WTC11 (cell line): ENCODE measurements around the gene SPIRE1. TPM values are rescaled to one million over a fixed set of nuclear protein-coding genes. Genes with fewer than 3 reads are reported as not detected.
A peak's percentile ranks its signal among the peaks of the same experiment; 100 is the strongest.

ENCODE experiments used
- ATAC-seq: fragments of 200-7000 bp; cut with Tn5 transposase; 2 replicates; pipeline ENCODE4 v1.10.0; 2021; ENCODE audit warnings: mild to moderate bottlenecking, moderate library complexity
- CTCF ChIA-PET: fragments of 300-600 bp; sonication (Branson Sonifier 250); formaldehyde crosslinking; loops from one replicate; lab custom pipeline; 2021; ENCODE audit warnings: antibody characterized with exemption; lab: Charles Lee
- POLR2A ChIA-PET: fragments of 350-600 bp; sonication (Branson Sonifier 250); formaldehyde crosslinking; loops from one replicate; lab custom pipeline; 2021; ENCODE audit warnings: antibody characterized with exemption; lab: Charles Lee
- DNase-seq: peaks from one replicate; pipeline ENCODE4 v3.0.0; 2021; ENCODE audit warnings: low spot score
- H3K27ac Mint-ChIP-seq: 2 replicates; pipeline ENCODE4 v1.8.0; 2021; ENCODE audit warnings: mixed read lengths
- H3K27me3 Mint-ChIP-seq: 2 replicates; pipeline ENCODE4 v1.8.0; 2021; ENCODE audit warnings: low read depth, mild to moderate bottlenecking, moderate library complexity, mixed read lengths
- H3K36me3 Mint-ChIP-seq: 2 replicates; pipeline ENCODE4 v1.8.0; 2021; ENCODE audit warnings: mixed read lengths
- H3K4me1 Mint-ChIP-seq: 2 replicates; pipeline ENCODE4 v1.8.0; 2022; ENCODE audit warnings: mixed read lengths
- H3K4me3 Mint-ChIP-seq: 2 replicates; pipeline ENCODE4 v1.8.0; 2021; ENCODE audit warnings: mild to moderate bottlenecking, moderate library complexity, mixed read lengths
- H3K9me3 Mint-ChIP-seq: 2 replicates; pipeline ENCODE4 v1.8.0; 2021; ENCODE audit warnings: mixed read lengths
- ATF1 ChIP-seq: sonication (generic); formaldehyde crosslinking; IDR thresholded peaks from 2 replicates; pipeline ENCODE4 v1.8.1; 2023; ENCODE audit warnings: mild to moderate bottlenecking, moderate library complexity, missing genetic modification reagents
- ELF4 ChIP-seq: sonication (generic); formaldehyde crosslinking; IDR thresholded peaks from 2 replicates; pipeline ENCODE4 v1.8.1; 2022; ENCODE audit warnings: low read depth, mild to moderate bottlenecking, moderate library complexity, missing genetic modification reagents
- GABPB1 ChIP-seq: sonication (generic); formaldehyde crosslinking; IDR thresholded peaks from 2 replicates; pipeline ENCODE4 v1.8.1; 2023; ENCODE audit warnings: mild to moderate bottlenecking, missing genetic modification reagents
- GRHL2 ChIP-seq: fragments of 250-450 bp; sonication (Bioruptor Pico); IDR thresholded peaks from 2 replicates; pipeline ENCODE4 v1.8.0; 2022; ENCODE audit warnings: mild to moderate bottlenecking, moderate library complexity; ENCODE audit not compliant: insufficient replicate concordance, severe bottlenecking
- JUN ChIP-seq: sonication (generic); formaldehyde crosslinking; IDR thresholded peaks from 2 replicates; pipeline ENCODE4 v1.8.0; 2023; ENCODE audit warnings: mild to moderate bottlenecking, missing genetic modification reagents
- NFE2L1 ChIP-seq: sonication (generic); formaldehyde crosslinking; IDR thresholded peaks from 2 replicates; pipeline ENCODE4 v1.8.1; 2023; ENCODE audit warnings: missing genetic modification reagents
- NFYB ChIP-seq: sonication (generic); formaldehyde crosslinking; conservative IDR thresholded peaks from 2 replicates; pipeline ENCODE4 v1.8.0; 2022; ENCODE audit warnings: low read depth, missing genetic modification reagents
- NR3C1 ChIP-seq: sonication (generic); formaldehyde crosslinking; conservative IDR thresholded peaks from 2 replicates; pipeline ENCODE4 v1.8.1; 2023; ENCODE audit warnings: low read depth, mild to moderate bottlenecking, missing genetic modification reagents
- OVOL2 ChIP-seq: fragments of 250-450 bp; sonication (Bioruptor Pico); IDR thresholded peaks from 2 replicates; pipeline ENCODE4 v1.9.0; 2021; ENCODE audit warnings: mild to moderate bottlenecking, borderline replicate concordance
- PRRX2 ChIP-seq: fragments of 250-450 bp; sonication (Bioruptor Pico); IDR thresholded peaks from 2 replicates; pipeline ENCODE4 v1.8.0; 2021; ENCODE audit warnings: mild to moderate bottlenecking
- RELA ChIP-seq: sonication (generic); formaldehyde crosslinking; IDR thresholded peaks from 2 replicates; pipeline ENCODE4 v1.8.1; 2022; ENCODE audit warnings: missing genetic modification reagents, mild to moderate bottlenecking, borderline replicate concordance
- SOX15 ChIP-seq: fragments of 250-450 bp; sonication (Bioruptor Pico); IDR thresholded peaks from 2 replicates; pipeline ENCODE4 v1.9.0; 2021; ENCODE audit warnings: mild to moderate bottlenecking
- TEAD4 ChIP-seq: sonication (generic); formaldehyde crosslinking; IDR thresholded peaks from 2 replicates; pipeline ENCODE4 v1.8.0; 2022; ENCODE audit warnings: mild to moderate bottlenecking, missing genetic modification reagents
- ZBTB21 ChIP-seq: sonication (generic); formaldehyde crosslinking; IDR thresholded peaks from 2 replicates; pipeline ENCODE4 v1.8.1; 2023; ENCODE audit warnings: mild to moderate bottlenecking, missing genetic modification reagents, borderline replicate concordance
- ZNF396 ChIP-seq: fragments of 250-450 bp; sonication (Bioruptor Pico); IDR thresholded peaks from 2 replicates; pipeline ENCODE4 v1.8.0; 2021; ENCODE audit warnings: mild to moderate bottlenecking, moderate library complexity, borderline replicate concordance
- ZNF423 ChIP-seq: fragments of 250-450 bp; sonication (Bioruptor Pico); IDR thresholded peaks from 2 replicates; pipeline ENCODE4 v2.1.2; 2022; ENCODE audit warnings: mild to moderate bottlenecking, moderate library complexity
- total RNA-seq: library from RNA; stranded (reverse); gene quantifications from 3 replicates; pipeline ENCODE4 v1.2.3, GENCODE V29; 2021
- TF ChIP-seq, protein P1 (sequence below): sonication (generic); formaldehyde crosslinking; IDR thresholded peaks from 2 replicates; pipeline ENCODE4 v1.8.1; 2023; ENCODE audit warnings: mild to moderate bottlenecking, missing genetic modification reagents, moderate library complexity
- TF ChIP-seq, protein P2 (sequence below): sonication (generic); formaldehyde crosslinking; IDR thresholded peaks from 2 replicates; pipeline ENCODE4 v1.8.1; 2023; ENCODE audit warnings: mild to moderate bottlenecking, missing genetic modification reagents
- TF ChIP-seq, protein P3 (sequence below): sonication (generic); formaldehyde crosslinking; IDR thresholded peaks from 2 replicates; pipeline ENCODE4 v1.8.1; 2023; ENCODE audit warnings: mild to moderate bottlenecking, moderate library complexity, missing genetic modification reagents
- TF ChIP-seq, protein P4 (sequence below): fragments of 250-450 bp; sonication (Bioruptor Pico); IDR thresholded peaks from 2 replicates; pipeline ENCODE4 v2.1.2; 2022; ENCODE audit warnings: mild to moderate bottlenecking, moderate library complexity
- TF ChIP-seq, protein P5 (sequence below): sonication (generic); formaldehyde crosslinking; IDR thresholded peaks from 2 replicates; pipeline ENCODE4 v1.8.0; 2022; ENCODE audit warnings: mild to moderate bottlenecking, missing genetic modification reagents
- TF ChIP-seq, protein P6 (sequence below): sonication (generic); formaldehyde crosslinking; IDR thresholded peaks from 2 replicates; pipeline ENCODE4 v1.8.0; 2022; ENCODE audit warnings: mild to moderate bottlenecking, missing genetic modification reagents
- TF ChIP-seq, protein P7 (sequence below): sonication (generic); formaldehyde crosslinking; IDR thresholded peaks from 2 replicates; pipeline ENCODE4 v1.8.0; 2023; ENCODE audit warnings: mild to moderate bottlenecking, missing genetic modification reagents

Gene SPIRE1
- total RNA-seq, 1 experiment from 2014 or later = 19.3 TPM

DNA sequence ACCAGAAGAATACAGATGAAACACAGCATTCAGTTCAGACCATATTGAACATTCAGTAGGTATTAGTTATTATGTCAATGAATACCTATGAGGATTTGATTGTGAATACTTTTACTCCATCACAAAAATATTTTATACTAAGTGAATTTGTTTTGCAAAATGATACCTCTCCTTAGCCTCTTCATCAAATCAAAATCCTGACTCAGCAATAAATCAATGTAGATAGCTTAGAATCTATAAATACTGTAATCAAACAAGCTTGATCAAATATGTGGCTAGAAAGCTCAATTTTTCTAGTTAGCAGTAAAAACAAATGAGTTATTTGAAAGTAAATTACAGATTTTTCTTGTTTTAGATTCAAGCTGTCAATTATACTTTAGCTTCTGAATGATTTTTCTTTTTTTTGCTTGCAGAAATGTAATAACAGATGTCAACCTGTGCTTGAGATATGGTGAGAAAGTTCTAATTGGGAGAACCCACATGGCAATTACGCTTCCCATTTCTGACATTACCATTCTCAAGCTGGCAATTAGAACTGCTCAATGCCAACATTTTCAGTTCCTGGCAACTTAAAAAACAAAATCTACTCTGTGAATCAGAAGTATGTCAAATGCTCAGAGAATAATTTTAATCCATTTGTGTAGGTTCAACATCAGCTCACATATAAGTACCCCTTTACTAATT lies 140.6 kb downstream of the SPIRE1 start:
- ATAC-seq (no peak), DNase-seq (no peak)
- Mint-ChIP-seq H3K9me3 (no peaks in the 10 kb centered on the region; the same call in 1 of the 2 replicates), H3K27me3 (no peaks in the 10 kb centered on the region), H3K27ac (no peak overlapping the region), H3K4me1 (peaks cover 8% of the 10 kb centered on the region), H3K36me3 (peaks cover 6% of the 10 kb centered on the region), H3K4me3 (no peak overlapping the region)
- ChIA-PET CTCF (no interaction called here), POLR2A (interaction anchor here (0.5 kb wide), 1 partner anchor 33 kb away, joined by 4 read pairs; no protein-coding TSS in a partner anchor)
- no peak for TF ChIP-seq RELA (CRISPR knock-in tag)
- TF ChIP-seq ZNF423 = no peak
- TF ChIP-seq TEAD4 (CRISPR knock-in tag) = no peak
- TF ChIP-seq GRHL2 (CRISPR knock-in tag) = no peak
- TF ChIP-seq, protein P1, sequence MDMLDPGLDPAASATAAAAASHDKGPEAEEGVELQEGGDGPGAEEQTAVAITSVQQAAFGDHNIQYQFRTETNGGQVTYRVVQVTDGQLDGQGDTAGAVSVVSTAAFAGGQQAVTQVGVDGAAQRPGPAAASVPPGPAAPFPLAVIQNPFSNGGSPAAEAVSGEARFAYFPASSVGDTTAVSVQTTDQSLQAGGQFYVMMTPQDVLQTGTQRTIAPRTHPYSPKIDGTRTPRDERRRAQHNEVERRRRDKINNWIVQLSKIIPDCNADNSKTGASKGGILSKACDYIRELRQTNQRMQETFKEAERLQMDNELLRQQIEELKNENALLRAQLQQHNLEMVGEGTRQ = no peak
- TF ChIP-seq ATF1 (CRISPR knock-in tag) = no peak
- no peak for TF ChIP-seq NFYB (CRISPR knock-in tag)
- TF ChIP-seq JUN (CRISPR knock-in tag) = no peak
- no peak for TF ChIP-seq ZBTB21 (CRISPR knock-in tag)
- TF ChIP-seq, protein P2, sequence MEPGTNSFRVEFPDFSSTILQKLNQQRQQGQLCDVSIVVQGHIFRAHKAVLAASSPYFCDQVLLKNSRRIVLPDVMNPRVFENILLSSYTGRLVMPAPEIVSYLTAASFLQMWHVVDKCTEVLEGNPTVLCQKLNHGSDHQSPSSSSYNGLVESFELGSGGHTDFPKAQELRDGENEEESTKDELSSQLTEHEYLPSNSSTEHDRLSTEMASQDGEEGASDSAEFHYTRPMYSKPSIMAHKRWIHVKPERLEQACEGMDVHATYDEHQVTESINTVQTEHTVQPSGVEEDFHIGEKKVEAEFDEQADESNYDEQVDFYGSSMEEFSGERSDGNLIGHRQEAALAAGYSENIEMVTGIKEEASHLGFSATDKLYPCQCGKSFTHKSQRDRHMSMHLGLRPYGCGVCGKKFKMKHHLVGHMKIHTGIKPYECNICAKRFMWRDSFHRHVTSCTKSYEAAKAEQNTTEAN (CRISPR knock-in tag) = no peak
- no peak for TF ChIP-seq PRRX2
- no peak for TF ChIP-seq ELF4 (CRISPR knock-in tag)
- no peak for TF ChIP-seq GABPB1 (CRISPR knock-in tag)
- no peak for TF ChIP-seq SOX15 (CRISPR knock-in tag)
- TF ChIP-seq, protein P3, sequence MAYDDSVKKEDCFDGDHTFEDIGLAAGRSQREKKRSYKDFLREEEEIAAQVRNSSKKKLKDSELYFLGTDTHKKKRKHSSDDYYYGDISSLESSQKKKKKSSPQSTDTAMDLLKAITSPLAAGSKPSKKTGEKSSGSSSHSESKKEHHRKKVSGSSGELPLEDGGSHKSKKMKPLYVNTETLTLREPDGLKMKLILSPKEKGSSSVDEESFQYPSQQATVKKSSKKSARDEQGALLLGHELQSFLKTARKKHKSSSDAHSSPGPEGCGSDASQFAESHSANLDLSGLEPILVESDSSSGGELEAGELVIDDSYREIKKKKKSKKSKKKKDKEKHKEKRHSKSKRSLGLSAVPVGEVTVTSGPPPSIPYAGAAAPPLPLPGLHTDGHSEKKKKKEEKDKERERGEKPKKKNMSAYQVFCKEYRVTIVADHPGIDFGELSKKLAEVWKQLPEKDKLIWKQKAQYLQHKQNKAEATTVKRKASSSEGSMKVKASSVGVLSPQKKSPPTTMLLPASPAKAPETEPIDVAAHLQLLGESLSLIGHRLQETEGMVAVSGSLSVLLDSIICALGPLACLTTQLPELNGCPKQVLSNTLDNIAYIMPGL = no peak

DNA sequence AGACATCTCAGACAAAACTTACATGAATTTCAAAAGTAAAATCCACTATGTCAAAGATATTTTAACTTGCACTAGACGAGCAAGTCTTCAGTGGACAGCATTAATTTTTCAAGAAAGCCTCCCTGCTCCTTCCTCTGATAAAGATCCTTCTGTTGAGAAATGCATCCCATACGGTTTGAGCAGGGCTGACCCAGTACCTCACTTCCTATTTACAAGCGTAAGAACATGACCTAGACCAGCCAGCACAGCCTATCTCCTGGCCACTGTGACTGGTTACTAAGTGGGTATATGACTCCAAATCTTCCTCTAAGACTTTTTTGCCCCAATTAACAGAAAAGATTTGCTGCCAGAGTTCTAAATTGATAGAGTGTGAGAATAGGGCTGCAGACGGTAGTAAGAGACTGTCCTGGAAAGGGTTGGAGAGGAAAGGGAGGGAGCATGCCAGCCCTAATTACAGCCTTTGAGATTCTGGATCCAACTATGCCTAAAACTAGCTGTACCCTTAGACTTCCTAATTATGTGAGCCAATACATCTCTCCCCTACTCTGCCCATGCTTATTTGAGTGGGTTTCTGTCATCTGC lies 141.8 kb downstream of the SPIRE1 start:
- peaks cover under 1% of the 10 kb centered on the region; the same call in 1 of the 2 replicates for H3K9me3 Mint-ChIP-seq
- peak; percentile 48 for ATAC-seq
- TF ChIP-seq NR3C1 (CRISPR knock-in tag) (no peak), ZNF396 (CRISPR knock-in tag) (no peak), ATF1 (CRISPR knock-in tag) (no peak), OVOL2 (CRISPR knock-in tag) (no peak), NFE2L1 (CRISPR knock-in tag) (no peak)
- TF ChIP-seq, protein P4, sequence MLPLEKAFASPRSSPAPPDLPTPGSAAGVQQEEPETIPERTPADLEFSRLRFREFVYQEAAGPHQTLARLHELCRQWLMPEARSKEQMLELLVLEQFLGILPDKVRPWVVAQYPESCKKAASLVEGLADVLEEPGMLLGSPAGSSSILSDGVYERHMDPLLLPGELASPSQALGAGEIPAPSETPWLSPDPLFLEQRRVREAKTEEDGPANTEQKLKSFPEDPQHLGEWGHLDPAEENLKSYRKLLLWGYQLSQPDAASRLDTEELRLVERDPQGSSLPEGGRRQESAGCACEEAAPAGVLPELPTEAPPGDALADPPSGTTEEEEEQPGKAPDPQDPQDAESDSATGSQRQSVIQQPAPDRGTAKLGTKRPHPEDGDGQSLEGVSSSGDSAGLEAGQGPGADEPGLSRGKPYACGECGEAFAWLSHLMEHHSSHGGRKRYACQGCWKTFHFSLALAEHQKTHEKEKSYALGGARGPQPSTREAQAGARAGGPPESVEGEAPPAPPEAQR (CRISPR knock-in tag) = no peak
- TF ChIP-seq, protein P5, sequence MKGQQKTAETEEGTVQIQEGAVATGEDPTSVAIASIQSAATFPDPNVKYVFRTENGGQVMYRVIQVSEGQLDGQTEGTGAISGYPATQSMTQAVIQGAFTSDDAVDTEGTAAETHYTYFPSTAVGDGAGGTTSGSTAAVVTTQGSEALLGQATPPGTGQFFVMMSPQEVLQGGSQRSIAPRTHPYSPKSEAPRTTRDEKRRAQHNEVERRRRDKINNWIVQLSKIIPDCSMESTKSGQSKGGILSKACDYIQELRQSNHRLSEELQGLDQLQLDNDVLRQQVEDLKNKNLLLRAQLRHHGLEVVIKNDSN (CRISPR knock-in tag) = no peak
- TF ChIP-seq, protein P6, sequence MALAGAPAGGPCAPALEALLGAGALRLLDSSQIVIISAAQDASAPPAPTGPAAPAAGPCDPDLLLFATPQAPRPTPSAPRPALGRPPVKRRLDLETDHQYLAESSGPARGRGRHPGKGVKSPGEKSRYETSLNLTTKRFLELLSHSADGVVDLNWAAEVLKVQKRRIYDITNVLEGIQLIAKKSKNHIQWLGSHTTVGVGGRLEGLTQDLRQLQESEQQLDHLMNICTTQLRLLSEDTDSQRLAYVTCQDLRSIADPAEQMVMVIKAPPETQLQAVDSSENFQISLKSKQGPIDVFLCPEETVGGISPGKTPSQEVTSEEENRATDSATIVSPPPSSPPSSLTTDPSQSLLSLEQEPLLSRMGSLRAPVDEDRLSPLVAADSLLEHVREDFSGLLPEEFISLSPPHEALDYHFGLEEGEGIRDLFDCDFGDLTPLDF (CRISPR knock-in tag) = no peak
- TF ChIP-seq, protein P7, sequence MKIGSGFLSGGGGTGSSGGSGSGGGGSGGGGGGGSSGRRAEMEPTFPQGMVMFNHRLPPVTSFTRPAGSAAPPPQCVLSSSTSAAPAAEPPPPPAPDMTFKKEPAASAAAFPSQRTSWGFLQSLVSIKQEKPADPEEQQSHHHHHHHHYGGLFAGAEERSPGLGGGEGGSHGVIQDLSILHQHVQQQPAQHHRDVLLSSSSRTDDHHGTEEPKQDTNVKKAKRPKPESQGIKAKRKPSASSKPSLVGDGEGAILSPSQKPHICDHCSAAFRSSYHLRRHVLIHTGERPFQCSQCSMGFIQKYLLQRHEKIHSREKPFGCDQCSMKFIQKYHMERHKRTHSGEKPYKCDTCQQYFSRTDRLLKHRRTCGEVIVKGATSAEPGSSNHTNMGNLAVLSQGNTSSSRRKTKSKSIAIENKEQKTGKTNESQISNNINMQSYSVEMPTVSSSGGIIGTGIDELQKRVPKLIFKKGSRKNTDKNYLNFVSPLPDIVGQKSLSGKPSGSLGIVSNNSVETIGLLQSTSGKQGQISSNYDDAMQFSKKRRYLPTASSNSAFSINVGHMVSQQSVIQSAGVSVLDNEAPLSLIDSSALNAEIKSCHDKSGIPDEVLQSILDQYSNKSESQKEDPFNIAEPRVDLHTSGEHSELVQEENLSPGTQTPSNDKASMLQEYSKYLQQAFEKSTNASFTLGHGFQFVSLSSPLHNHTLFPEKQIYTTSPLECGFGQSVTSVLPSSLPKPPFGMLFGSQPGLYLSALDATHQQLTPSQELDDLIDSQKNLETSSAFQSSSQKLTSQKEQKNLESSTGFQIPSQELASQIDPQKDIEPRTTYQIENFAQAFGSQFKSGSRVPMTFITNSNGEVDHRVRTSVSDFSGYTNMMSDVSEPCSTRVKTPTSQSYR (CRISPR knock-in tag) = no peak
- DNase-seq = no peak
- peaks cover 8% of the 10 kb centered on the region for H3K4me1 Mint-ChIP-seq
- H3K4me3 Mint-ChIP-seq = no peak overlapping the region
- H3K27me3 Mint-ChIP-seq = no peaks in the 10 kb centered on the region
- peaks cover 7% of the 10 kb centered on the region for H3K36me3 Mint-ChIP-seq
- no peak overlapping the region for H3K27ac Mint-ChIP-seq
- ChIA-PET CTCF (interaction anchor here (0.5 to 1.4 kb wide), 2 partner anchors 9 to 32 kb away, joined by 3 to 4 read pairs; no protein-coding TSS in a partner anchor), POLR2A (no interaction called here)
